Measurements from ENCODE around the gene ADAMTSL5. TPM values are rescaled to one million over a fixed set of nuclear protein-coding genes. Genes with fewer than 3 reads are reported as not detected.
"Not testable (repeated sequence)": the region's sequence is repeated elsewhere in the genome, so short reads cannot be mapped to it uniquely, and the experiment has no call there.

The ADAMTSL5 gene
- polyA plus RNA-seq, 1 donor from 2014 or later, result not detected

- Histone ChIP-seq H3F3A (ENCODE audit: insufficient read depth, low read length, poor library complexity, severe bottlenecking) (no peaks in the 10 kb centered on the region), H3K9me3 (ENCODE audit: low read length) (no peaks in the 10 kb centered on the region), H4K20me1 (ENCODE audit: insufficient read depth) (no peaks in the 10 kb centered on the region), H3K9ac (ENCODE audit: low read length) (no peak overlapping the region), H2AFZ (ENCODE audit: low read depth, low read length) (no peak overlapping the region), H3K4me2 (ENCODE audit: low read length) (no peak overlapping the region), H3K9me2 (ENCODE audit: insufficient read depth, low read length) (no peaks in the 10 kb centered on the region), H3K4me3 (ENCODE audit: low read length) (no peak overlapping the region), H3K36me3 (ENCODE audit: insufficient read depth, low read length) (no peaks in the 10 kb centered on the region), H3K27ac (ENCODE audit: low read length) (no peak overlapping the region), H3K27me3 (ENCODE audit: insufficient read depth, low read depth, low read length) (peaks cover 24% of the 10 kb centered on the region), H3K79me2 (replicated peaks; ENCODE audit: insufficient read depth, low read length) (no peaks in the 10 kb centered on the region)
- TF ChIP-seq MXI1 (conservative IDR thresholded peaks at IDR 0.05; ENCODE audit: poor library complexity, severe bottlenecking), result no peak
Measured at GRCh38 chr19:1522061-1522460, 9.2 kb upstream of the ADAMTSL5 start.

GRCh38 chr19:1521636-1522035 lies 8.8 kb upstream of the ADAMTSL5 start:
- Histone ChIP-seq H4K20me1 (ENCODE audit: insufficient read depth) (no peaks in the 10 kb centered on the region), H3F3A (ENCODE audit: insufficient read depth, low read length, poor library complexity, severe bottlenecking) (no peaks in the 10 kb centered on the region), H2AFZ (ENCODE audit: low read depth, low read length) (no peak overlapping the region), H3K9ac (ENCODE audit: low read length) (no peak overlapping the region), H3K79me2 (replicated peaks; ENCODE audit: insufficient read depth, low read length) (no peaks in the 10 kb centered on the region), H3K4me2 (ENCODE audit: low read length) (no peak overlapping the region), H3K4me3 (ENCODE audit: low read length) (no peak overlapping the region), H3K27ac (ENCODE audit: low read length) (no peak overlapping the region), H3K9me3 (ENCODE audit: low read length) (no peaks in the 10 kb centered on the region), H3K27me3 (ENCODE audit: insufficient read depth, low read depth, low read length) (peaks cover 24% of the 10 kb centered on the region), H3K9me2 (ENCODE audit: insufficient read depth, low read length) (no peaks in the 10 kb centered on the region), H3K36me3 (ENCODE audit: insufficient read depth, low read length) (no peaks in the 10 kb centered on the region)
- no peak for TF ChIP-seq SMC3 (conservative IDR thresholded peaks at IDR 0.05; ENCODE audit: poor library complexity)
- TF ChIP-seq EZH2 (IDR thresholded peaks at IDR 0.05; ENCODE audit: borderline replicate concordance, insufficient read depth, low read length, poor library complexity, severe bottlenecking), result no peak
- TF ChIP-seq MXI1 (conservative IDR thresholded peaks at IDR 0.05; ENCODE audit: poor library complexity, severe bottlenecking), result no peak
- TF ChIP-seq, protein P1, sequence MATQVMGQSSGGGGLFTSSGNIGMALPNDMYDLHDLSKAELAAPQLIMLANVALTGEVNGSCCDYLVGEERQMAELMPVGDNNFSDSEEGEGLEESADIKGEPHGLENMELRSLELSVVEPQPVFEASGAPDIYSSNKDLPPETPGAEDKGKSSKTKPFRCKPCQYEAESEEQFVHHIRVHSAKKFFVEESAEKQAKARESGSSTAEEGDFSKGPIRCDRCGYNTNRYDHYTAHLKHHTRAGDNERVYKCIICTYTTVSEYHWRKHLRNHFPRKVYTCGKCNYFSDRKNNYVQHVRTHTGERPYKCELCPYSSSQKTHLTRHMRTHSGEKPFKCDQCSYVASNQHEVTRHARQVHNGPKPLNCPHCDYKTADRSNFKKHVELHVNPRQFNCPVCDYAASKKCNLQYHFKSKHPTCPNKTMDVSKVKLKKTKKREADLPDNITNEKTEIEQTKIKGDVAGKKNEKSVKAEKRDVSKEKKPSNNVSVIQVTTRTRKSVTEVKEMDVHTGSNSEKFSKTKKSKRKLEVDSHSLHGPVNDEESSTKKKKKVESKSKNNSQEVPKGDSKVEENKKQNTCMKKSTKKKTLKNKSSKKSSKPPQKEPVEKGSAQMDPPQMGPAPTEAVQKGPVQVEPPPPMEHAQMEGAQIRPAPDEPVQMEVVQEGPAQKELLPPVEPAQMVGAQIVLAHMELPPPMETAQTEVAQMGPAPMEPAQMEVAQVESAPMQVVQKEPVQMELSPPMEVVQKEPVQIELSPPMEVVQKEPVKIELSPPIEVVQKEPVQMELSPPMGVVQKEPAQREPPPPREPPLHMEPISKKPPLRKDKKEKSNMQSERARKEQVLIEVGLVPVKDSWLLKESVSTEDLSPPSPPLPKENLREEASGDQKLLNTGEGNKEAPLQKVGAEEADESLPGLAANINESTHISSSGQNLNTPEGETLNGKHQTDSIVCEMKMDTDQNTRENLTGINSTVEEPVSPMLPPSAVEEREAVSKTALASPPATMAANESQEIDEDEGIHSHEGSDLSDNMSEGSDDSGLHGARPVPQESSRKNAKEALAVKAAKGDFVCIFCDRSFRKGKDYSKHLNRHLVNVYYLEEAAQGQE (IDR thresholded peaks at IDR 0.05; ENCODE audit: borderline replicate concordance), result no peak

GRCh38 chr19:1520203-1520780 lies 7.5 kb upstream of the ADAMTSL5 start:
- no peaks in the 10 kb centered on the region for H3K79me2 ChIP-seq (replicated peaks; ENCODE audit: insufficient read depth, low read length)
- H3K27me3 ChIP-seq (ENCODE audit: insufficient read depth, low read depth, low read length), result peaks cover 24% of the 10 kb centered on the region
- no peak overlapping the region for H2AFZ ChIP-seq (ENCODE audit: low read depth, low read length)
- no peaks in the 10 kb centered on the region for H3K36me3 ChIP-seq (ENCODE audit: insufficient read depth, low read length)
- H3K9me3 ChIP-seq (ENCODE audit: low read length), result no peaks in the 10 kb centered on the region
- H3K27ac ChIP-seq (ENCODE audit: low read length), result no peak overlapping the region
- H3K4me3 ChIP-seq (ENCODE audit: low read length), result no peak overlapping the region
- no peak overlapping the region for H3K9ac ChIP-seq (ENCODE audit: low read length)
- H4K20me1 ChIP-seq (ENCODE audit: insufficient read depth), result no peaks in the 10 kb centered on the region
- no peak overlapping the region for H3K4me2 ChIP-seq (ENCODE audit: low read length)
- TF ChIP-seq EZH2 (IDR thresholded peaks at IDR 0.05; ENCODE audit: borderline replicate concordance, insufficient read depth, low read length, poor library complexity, severe bottlenecking) (no peak), MXI1 (conservative IDR thresholded peaks at IDR 0.05; ENCODE audit: poor library complexity, severe bottlenecking) (no peak), EP300 (conservative IDR thresholded peaks at IDR 0.05; ENCODE audit: poor library complexity, severe bottlenecking) (no peak), TAF1 (IDR thresholded peaks at IDR 0.05; ENCODE audit: low read depth) (no peak), POLR2AphosphoS5 (IDR thresholded peaks at IDR 0.05) (no peak), SMC3 (conservative IDR thresholded peaks at IDR 0.05; ENCODE audit: poor library complexity) (no peak), RAD21 (conservative IDR thresholded peaks at IDR 0.05) (no peak)
- TF ChIP-seq, protein P2, sequence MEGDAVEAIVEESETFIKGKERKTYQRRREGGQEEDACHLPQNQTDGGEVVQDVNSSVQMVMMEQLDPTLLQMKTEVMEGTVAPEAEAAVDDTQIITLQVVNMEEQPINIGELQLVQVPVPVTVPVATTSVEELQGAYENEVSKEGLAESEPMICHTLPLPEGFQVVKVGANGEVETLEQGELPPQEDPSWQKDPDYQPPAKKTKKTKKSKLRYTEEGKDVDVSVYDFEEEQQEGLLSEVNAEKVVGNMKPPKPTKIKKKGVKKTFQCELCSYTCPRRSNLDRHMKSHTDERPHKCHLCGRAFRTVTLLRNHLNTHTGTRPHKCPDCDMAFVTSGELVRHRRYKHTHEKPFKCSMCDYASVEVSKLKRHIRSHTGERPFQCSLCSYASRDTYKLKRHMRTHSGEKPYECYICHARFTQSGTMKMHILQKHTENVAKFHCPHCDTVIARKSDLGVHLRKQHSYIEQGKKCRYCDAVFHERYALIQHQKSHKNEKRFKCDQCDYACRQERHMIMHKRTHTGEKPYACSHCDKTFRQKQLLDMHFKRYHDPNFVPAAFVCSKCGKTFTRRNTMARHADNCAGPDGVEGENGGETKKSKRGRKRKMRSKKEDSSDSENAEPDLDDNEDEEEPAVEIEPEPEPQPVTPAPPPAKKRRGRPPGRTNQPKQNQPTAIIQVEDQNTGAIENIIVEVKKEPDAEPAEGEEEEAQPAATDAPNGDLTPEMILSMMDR (IDR thresholded peaks at IDR 0.05; ENCODE audit: poor library complexity, severe bottlenecking), result no peak
- TF ChIP-seq, protein P1 (IDR thresholded peaks at IDR 0.05; ENCODE audit: borderline replicate concordance), result no peak
- no peaks in the 10 kb centered on the region for H3F3A ChIP-seq (ENCODE audit: insufficient read depth, low read length, poor library complexity, severe bottlenecking)
- H3K9me2 ChIP-seq (ENCODE audit: insufficient read depth, low read length), result no peaks in the 10 kb centered on the region

DNA sequence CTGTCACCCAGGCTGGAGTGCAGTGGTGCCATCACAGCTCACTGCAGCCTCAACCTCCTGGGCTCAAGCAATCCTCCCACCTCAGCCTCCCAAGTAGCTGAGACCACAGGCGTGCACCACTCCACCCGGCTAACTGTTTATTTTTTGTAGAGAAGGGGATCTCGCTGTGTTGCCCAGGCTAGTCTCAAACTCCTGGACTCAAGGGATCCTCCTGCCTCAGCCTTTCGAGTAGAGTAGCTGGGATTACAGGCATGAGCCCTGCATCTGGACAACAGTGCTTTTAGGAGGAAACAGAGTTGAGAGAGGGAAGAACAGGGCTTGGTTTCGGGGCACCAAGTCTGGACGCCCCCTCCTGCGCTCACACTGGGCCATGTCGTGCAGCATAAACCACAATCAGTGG lies 7.0 kb upstream of the ADAMTSL5 start:
- H3K79me2 ChIP-seq (replicated peaks; ENCODE audit: insufficient read depth, low read length); H3K9me3 ChIP-seq (ENCODE audit: low read length): not testable (repeated sequence)
- peaks cover 19% of the 10 kb centered on the region for H3K27me3 ChIP-seq (ENCODE audit: insufficient read depth, low read depth, low read length)

More for the DNA sequence above, 7.0 kb upstream of the ADAMTSL5 start:
- not testable (repeated sequence) for H3F3A ChIP-seq (ENCODE audit: insufficient read depth, low read length, poor library complexity, severe bottlenecking); H2AFZ ChIP-seq (ENCODE audit: low read depth, low read length); H3K4me2 ChIP-seq (ENCODE audit: low read length); H3K4me3 ChIP-seq (ENCODE audit: low read length); H3K27ac ChIP-seq (ENCODE audit: low read length); H3K9me2 ChIP-seq (ENCODE audit: insufficient read depth, low read length); H3K36me3 ChIP-seq (ENCODE audit: insufficient read depth, low read length); H4K20me1 ChIP-seq (ENCODE audit: insufficient read depth); H3K9ac ChIP-seq (ENCODE audit: low read length)

Measured in neural cell (in vitro differentiated cells).